PC-3 (cell line): ENCODE data around the gene ABCC2. TPM values are rescaled to one million over a fixed set of nuclear protein-coding genes. Genes with fewer than 3 reads are reported as not detected.
"Not testable (repeated sequence)": the region's sequence is repeated elsewhere in the genome, so short reads cannot be mapped to it uniquely, and the experiment has no call there.

Experiments
- ATAC-seq: fragments of 200-7000 bp; cut with Tn5 transposase; 2 replicates; pipeline ENCODE4 v1.9.1; 2020; ENCODE audit warnings: mild to moderate bottlenecking, moderate library complexity
- Bru-seq: library from RNA; stranded (reverse); fragments of 400-500 nt; gene quantifications from one replicate; lab custom pipeline; 2021; lab: Mats Ljungman, UMichigan
- BruChase-seq, 2 experiments: library from RNA; stranded (reverse); fragments of 400-500 nt; gene quantifications; one replicate each; lab custom pipeline; 2021; lab: Mats Ljungman, UMichigan
- BruUV-seq: library from RNA; stranded (reverse); fragments of 400-500 nt; replicated peaks from 2 replicates; lab custom pipeline; 2021; lab: Mats Ljungman, UMichigan
- CTCF ChIA-PET: fragments of 300-600 bp; sonication (Branson Sonifier 250); formaldehyde crosslinking; loops from one replicate; lab custom pipeline; 2022; ENCODE audit warnings: antibody characterized with exemption; lab: Charles Lee
- POLR2A ChIA-PET: fragments of 300-600 bp; sonication (Branson Sonifier 250); formaldehyde crosslinking; loops from one replicate; lab custom pipeline; 2022; ENCODE audit warnings: antibody characterized with exemption; ENCODE audit not compliant: unreplicated experiment; lab: Charles Lee
- DNase-seq: peaks from one replicate; pipeline ENCODE4 v3.0.0-alpha.2; 2015
- H2AFZ ChIP-seq: fragments of 300-600 bp; sonication (generic); 2 replicates; pipeline ENCODE4 v1.6.0; 2016; ENCODE audit warnings: antibody characterized with exemption, low read length
- H3F3A ChIP-seq: fragments of 300-600 bp; sonication (generic); one replicate; pipeline ENCODE4 v1.6.0; 2017; ENCODE audit warnings: antibody characterized with exemption, low read length, control low read depth, mild to moderate bottlenecking; ENCODE audit not compliant: unreplicated experiment
- H3K27ac ChIP-seq: fragments of 300-600 bp; sonication (generic); 2 replicates; pipeline ENCODE4 v1.5.1; 2016; ENCODE audit warnings: mild to moderate bottlenecking, low read length
- H3K27me3 ChIP-seq: fragments of 300-600 bp; sonication (generic); 2 replicates; pipeline ENCODE4 v1.6.1; 2016; ENCODE audit warnings: low read length, mixed read lengths
- H3K36me3 ChIP-seq: fragments of 300-600 bp; sonication (generic); 2 replicates; pipeline ENCODE4 v1.6.1; 2016; ENCODE audit warnings: low read depth, mixed run types, low read length, mixed read lengths
- H3K4me1 ChIP-seq: fragments of 300-600 bp; sonication (generic); 2 replicates; pipeline ENCODE4 v1.5.1; 2016; ENCODE audit warnings: low read length; ENCODE audit not compliant: insufficient read depth
- H3K4me2 ChIP-seq: fragments of 300-600 bp; sonication (generic); 2 replicates; pipeline ENCODE4 v1.6.0; 2016; ENCODE audit warnings: low read length
- H3K4me3 ChIP-seq: fragments of 300-600 bp; sonication (generic); 2 replicates; pipeline ENCODE4 v1.5.1; 2016; ENCODE audit warnings: mild to moderate bottlenecking, low read length, mixed read lengths
- H3K79me2 ChIP-seq: fragments of 300-600 bp; sonication (generic); 2 replicates; pipeline ENCODE4 v1.6.1; 2017; ENCODE audit warnings: low read length, mixed read lengths
- H3K9ac ChIP-seq: fragments of 300-600 bp; sonication (generic); 2 replicates; pipeline ENCODE4 v1.6.0; 2016; ENCODE audit warnings: mild to moderate bottlenecking, low read length
- H3K9me2 ChIP-seq: fragments of 300-600 bp; sonication (generic); replicated peaks from 2 replicates; pipeline ENCODE4 v1.6.1; 2016; ENCODE audit warnings: mixed run types, low read length, mixed read lengths
- H3K9me3 ChIP-seq: fragments of 300-600 bp; sonication (generic); 2 replicates; pipeline ENCODE4 v1.6.1; 2016; ENCODE audit warnings: low read length, mixed read lengths
- H4K20me1 ChIP-seq: fragments of 300-600 bp; sonication (generic); 2 replicates; pipeline ENCODE4 v1.6.1; 2016; ENCODE audit warnings: low read length, mixed read lengths
- EZH2 ChIP-seq: fragments of 300-600 bp; sonication (generic); IDR thresholded peaks from one replicate; pipeline ENCODE4 v1.6.1; 2017; ENCODE audit warnings: antibody characterized with exemption, mild to moderate bottlenecking, low read length; ENCODE audit not compliant: unreplicated experiment
- EZH2phosphoT487 ChIP-seq: fragments of 300-600 bp; sonication (generic); IDR thresholded peaks from 2 replicates; pipeline ENCODE4 v1.6.1; 2018; ENCODE audit warnings: mild to moderate bottlenecking, antibody characterized with exemption, low read length, borderline replicate concordance
- intact Hi-C: fragments of 100-400 bp; cut with micrococcal nuclease; formaldehyde crosslinking; loops from 2 replicates; pipeline ENCODE4 v1.9.0; 2023
- long read RNA-seq: library from polyadenylated mRNA; unstranded; transcript quantifications from one replicate; pipeline ENCODE4 v2.0.0, GENCODE V29; 2021; ENCODE audit not compliant: unreplicated experiment
- total RNA-seq: library from RNA; depleted of rRNA; stranded (reverse); fragments of >200 nt; gene quantifications from 2 replicates; pipeline ENCODE4 v1.2.3, GENCODE V29; 2014; rRNA removed
- TF ChIP-seq, protein P1 (sequence below): fragments of 300-600 bp; sonication (generic); conservative IDR thresholded peaks from 2 replicates; pipeline ENCODE4 v1.5.1; 2017; ENCODE audit warnings: antibody characterized with exemption, low read depth, mild to moderate bottlenecking, low read length

The ABCC2 gene
- total RNA-seq (0.35 and 2.4 TPM in 2 replicates), Bru-seq, nascent RNA (percentile 28 among the genes with signal in this experiment), BruChase-seq, experiment 1, labeled RNA remaining after a 6-hour chase (percentile 47 among the genes with signal in this experiment), BruChase-seq, experiment 2, labeled RNA remaining after a 2-hour chase (percentile 40 among the genes with signal in this experiment)
- long read RNA-seq: 0 reads

DNA sequence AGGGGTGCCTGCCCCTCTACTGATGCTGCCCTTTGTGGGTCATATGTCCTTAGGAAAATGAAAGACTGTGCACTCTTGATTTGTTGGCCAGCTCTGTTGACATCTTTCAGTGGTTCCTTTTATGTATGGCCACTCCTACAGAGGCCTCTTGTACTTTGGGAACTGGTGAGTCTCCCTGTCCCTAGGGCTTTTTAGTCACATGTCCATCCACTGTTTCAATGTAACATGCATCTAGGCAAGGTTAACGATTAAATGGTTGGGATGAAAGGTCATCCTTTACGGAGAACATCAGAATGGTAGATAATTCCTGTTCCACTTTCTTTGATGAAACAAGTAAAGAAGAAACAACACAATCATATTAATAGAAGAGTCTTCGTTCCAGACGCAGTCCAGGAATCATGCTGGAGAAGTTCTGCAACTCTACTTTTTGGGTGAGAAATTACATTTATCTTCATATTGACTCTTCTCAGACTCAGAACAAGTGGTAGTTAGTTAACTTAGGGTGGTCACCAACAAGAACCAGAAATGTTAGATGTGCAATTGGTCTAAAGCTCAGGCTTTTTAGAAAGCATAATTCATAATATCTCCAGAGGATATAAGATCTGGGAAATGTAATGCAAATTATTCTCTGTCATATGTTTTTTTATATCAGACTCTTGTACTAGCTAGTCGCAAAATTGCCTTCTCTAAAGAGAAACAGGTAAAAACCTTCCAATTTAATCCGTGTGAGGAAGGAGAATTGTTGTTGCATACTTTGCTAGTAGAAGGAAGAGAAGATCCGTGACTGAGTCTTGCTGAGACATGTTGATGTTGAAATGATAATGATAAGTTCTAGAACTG, at the start of gene ABCC2:
Gene ABCC2 (plus strand): TSS at position 194 of the 840 bp plus-strand sequence. CDS start 205 bp downstream, at position 399.
- H3K79me2 ChIP-seq: no peaks in the 10 kb centered on the region
- intact Hi-C loops: no loop called here
- POLR2A ChIA-PET: no interaction called here

DNA sequence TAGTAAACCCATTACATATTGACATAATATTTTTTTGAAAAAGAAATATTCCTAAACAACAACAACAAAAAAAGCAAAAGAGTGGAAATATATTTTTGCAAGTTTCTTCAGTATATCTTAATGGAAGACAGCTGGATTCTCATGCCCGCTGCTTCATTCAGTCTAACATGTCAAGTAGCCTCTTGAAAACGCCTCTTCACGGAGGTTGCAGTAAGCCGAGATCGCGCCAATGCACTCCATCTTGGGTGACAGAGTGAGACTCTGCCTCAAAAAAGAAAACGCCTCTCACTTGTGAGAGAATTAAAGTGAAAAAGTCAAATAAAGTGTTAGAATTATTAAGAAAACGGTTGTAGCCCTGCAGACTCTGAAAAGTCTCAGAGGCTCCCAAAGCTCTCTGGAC, 49.1 kb upstream of the ABCC2 start:
- no peak overlapping the region for H3K27ac ChIP-seq
- DNase-seq (no peak), ATAC-seq (no peak)
- H3K4me2 ChIP-seq: peak overlapping the region; percentile 79
- TF ChIP-seq EZH2 (no peak), EZH2phosphoT487 (no peak)
- TF ChIP-seq, protein P1, sequence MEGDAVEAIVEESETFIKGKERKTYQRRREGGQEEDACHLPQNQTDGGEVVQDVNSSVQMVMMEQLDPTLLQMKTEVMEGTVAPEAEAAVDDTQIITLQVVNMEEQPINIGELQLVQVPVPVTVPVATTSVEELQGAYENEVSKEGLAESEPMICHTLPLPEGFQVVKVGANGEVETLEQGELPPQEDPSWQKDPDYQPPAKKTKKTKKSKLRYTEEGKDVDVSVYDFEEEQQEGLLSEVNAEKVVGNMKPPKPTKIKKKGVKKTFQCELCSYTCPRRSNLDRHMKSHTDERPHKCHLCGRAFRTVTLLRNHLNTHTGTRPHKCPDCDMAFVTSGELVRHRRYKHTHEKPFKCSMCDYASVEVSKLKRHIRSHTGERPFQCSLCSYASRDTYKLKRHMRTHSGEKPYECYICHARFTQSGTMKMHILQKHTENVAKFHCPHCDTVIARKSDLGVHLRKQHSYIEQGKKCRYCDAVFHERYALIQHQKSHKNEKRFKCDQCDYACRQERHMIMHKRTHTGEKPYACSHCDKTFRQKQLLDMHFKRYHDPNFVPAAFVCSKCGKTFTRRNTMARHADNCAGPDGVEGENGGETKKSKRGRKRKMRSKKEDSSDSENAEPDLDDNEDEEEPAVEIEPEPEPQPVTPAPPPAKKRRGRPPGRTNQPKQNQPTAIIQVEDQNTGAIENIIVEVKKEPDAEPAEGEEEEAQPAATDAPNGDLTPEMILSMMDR: no peak
- no peak overlapping the region for H3K9ac ChIP-seq
- H3K36me3 ChIP-seq: no peaks in the 10 kb centered on the region; the same call in 1 of the 2 replicates
- H3K9me2 ChIP-seq: no peaks in the 10 kb centered on the region
- no peak overlapping the region for H2AFZ ChIP-seq
- BruUV-seq: no TSS peak
- H3K27me3 ChIP-seq: no peaks in the 10 kb centered on the region
- H4K20me1 ChIP-seq: no peaks in the 10 kb centered on the region
- peaks cover 30% of the 10 kb centered on the region for H3K79me2 ChIP-seq
- CTCF ChIA-PET: no interaction called here
- intact Hi-C loops: loop anchor here (5.0 kb wide), 1 partner anchor 99 kb away; no protein-coding TSS in a partner anchor
- POLR2A ChIA-PET: interaction anchor here (0.6 kb wide), 1 partner anchor 274 kb away, joined by 4 read pairs; no protein-coding TSS in a partner anchor
- no peaks in the 10 kb centered on the region for H3F3A ChIP-seq
- peak overlapping the region; percentile 95 for H3K4me3 ChIP-seq
- peaks cover 3% of the 10 kb centered on the region; the same call in 1 of the 2 replicates for H3K4me1 ChIP-seq
- no peaks in the 10 kb centered on the region for H3K9me3 ChIP-seq

More for the DNA sequence above, at the start of gene ABCC2:
- BruUV-seq: no TSS peak
- Histone ChIP-seq H3K9me2 (no peaks in the 10 kb centered on the region), H3K4me1 (peaks cover 62% of the 10 kb centered on the region), H3K4me3 (no peak within 1 kb of the TSS), H2AFZ (no peak within 1 kb of the TSS), H3K9ac (no peak within 1 kb of the TSS), H4K20me1 (no peaks in the 10 kb centered on the region), H3K36me3 (no peaks in the 10 kb centered on the region), H3K27ac (no peak within 1 kb of the TSS), H3F3A (peaks cover 9% of the 10 kb centered on the region), H3K9me3 (no peaks in the 10 kb centered on the region), H3K27me3 (no peaks in the 10 kb centered on the region), H3K4me2 (no peak within 1 kb of the TSS)
- ATAC-seq (no peak), DNase-seq (no peak)
- TF ChIP-seq EZH2: no peak
- CTCF ChIA-PET: no interaction called here

DNA sequence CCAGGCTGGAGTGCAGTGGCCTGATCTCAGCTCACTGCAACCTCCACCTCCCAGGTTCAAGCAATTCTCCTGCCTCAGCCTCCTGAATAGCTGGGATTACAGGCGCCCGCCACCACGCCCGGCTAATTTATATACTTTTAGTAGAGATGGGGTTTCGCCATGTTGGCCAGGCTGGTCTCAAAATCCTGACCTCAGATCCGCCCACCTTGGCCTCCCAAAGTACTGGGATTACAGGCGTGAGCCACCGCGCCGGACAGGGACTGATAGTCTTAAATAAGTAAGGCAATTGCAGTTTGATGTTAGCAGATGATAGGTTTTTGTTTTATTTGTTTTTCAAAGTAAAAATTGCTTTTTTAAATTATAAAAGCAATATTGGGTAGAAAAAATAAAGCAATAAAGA, 48.3 kb upstream of the ABCC2 start:
- ATAC-seq, H3K4me3 ChIP-seq, H3K27me3 ChIP-seq, H3K27ac ChIP-seq, DNase-seq, POLR2A ChIA-PET, BruUV-seq, H3K4me1 ChIP-seq, H2AFZ ChIP-seq, H3K4me2 ChIP-seq, H3K9ac ChIP-seq, H3K9me3 ChIP-seq, H4K20me1 ChIP-seq, H3K9me2 ChIP-seq, H3K36me3 ChIP-seq, CTCF ChIA-PET, H3F3A ChIP-seq: not testable (repeated sequence)
- intact Hi-C loops: loop anchor here (5.0 kb wide), 1 partner anchor 98 kb away; no protein-coding TSS in a partner anchor
- peaks cover 30% of the 10 kb centered on the region for H3K79me2 ChIP-seq
